SK-N-SH treated with all-trans-retinoic acid at 6 μM for 48 hours (cell line): Measurements from ENCODE around the gene PLXND1.

Source experiments
- ATAC-seq: fragments of 200-7000 bp; cut with Tn5 transposase; 3 replicates; pipeline ENCODE4 v1.9.1; 2020; ENCODE audit warnings: mild to moderate bottlenecking, moderate library complexity
- ARNTL ChIP-seq: fragments of 450-650 bp; formaldehyde crosslinking; IDR thresholded peaks from 2 replicates; pipeline ENCODE4 v1.5.0; 2020; ENCODE audit warnings: low read depth, mild to moderate bottlenecking, moderate library complexity, borderline replicate concordance
- BACH2 ChIP-seq: fragments of 250-450 bp; sonication (Bioruptor Pico); IDR thresholded peaks from 2 replicates; pipeline ENCODE4 v1.9.0; 2021; ENCODE audit warnings: mild to moderate bottlenecking, borderline replicate concordance
- CSDC2 ChIP-seq: fragments of 250-450 bp; sonication (Bioruptor Pico); IDR thresholded peaks from 2 replicates; pipeline ENCODE4 v1.5.0; 2020; ENCODE audit warnings: mild to moderate bottlenecking, moderate library complexity
- ESRRG ChIP-seq: fragments of 250-450 bp; sonication (Bioruptor Pico); IDR thresholded peaks from 2 replicates; pipeline ENCODE4 v1.6.1; 2021; ENCODE audit warnings: mild to moderate bottlenecking
- GLIS3 ChIP-seq: fragments of 250-450 bp; sonication (Bioruptor Pico); IDR thresholded peaks from 2 replicates; pipeline ENCODE4 v1.5.0; 2020; ENCODE audit warnings: mild to moderate bottlenecking, moderate library complexity
- ISL1 ChIP-seq: fragments of 250-450 bp; sonication (Bioruptor Pico); IDR thresholded peaks from 2 replicates; pipeline ENCODE4 v2.1.2; 2022; ENCODE audit warnings: mild to moderate bottlenecking, moderate library complexity
- OSR1 ChIP-seq: fragments of 250-450 bp; sonication (Bioruptor Pico); IDR thresholded peaks from 2 replicates; pipeline ENCODE4 v1.8.0; 2022; ENCODE audit warnings: moderate library complexity, mild to moderate bottlenecking, inconsistent platforms
- PPARA ChIP-seq: fragments of 250-450 bp; sonication (Bioruptor Pico); IDR thresholded peaks from 2 replicates; pipeline ENCODE4 v1.5.0; 2020; ENCODE audit warnings: mild to moderate bottlenecking, borderline replicate concordance
- RARB ChIP-seq: fragments of 250-450 bp; sonication (Bioruptor Pico); IDR thresholded peaks from 2 replicates; pipeline ENCODE4 v1.8.0; 2021; ENCODE audit warnings: mild to moderate bottlenecking, moderate library complexity
- SNAI2 ChIP-seq: fragments of 250-450 bp; sonication (Bioruptor Pico); IDR thresholded peaks from 2 replicates; pipeline ENCODE4 v1.5.0; 2020; ENCODE audit warnings: mild to moderate bottlenecking, moderate library complexity
- TCF4 ChIP-seq: fragments of 250-450 bp; sonication (Bioruptor Pico); IDR thresholded peaks from 2 replicates; pipeline ENCODE4 v1.8.0; 2021; ENCODE audit warnings: mild to moderate bottlenecking, moderate library complexity, borderline replicate concordance
- TOX ChIP-seq: fragments of 250-450 bp; sonication (Bioruptor Pico); IDR thresholded peaks from 2 replicates; pipeline ENCODE4 v1.8.0; 2021; ENCODE audit warnings: mild to moderate bottlenecking, moderate library complexity, borderline replicate concordance
- ZC3H10 ChIP-seq: fragments of 250-450 bp; sonication (Bioruptor Pico); IDR thresholded peaks from 2 replicates; pipeline ENCODE4 v1.5.1; 2021; ENCODE audit warnings: mild to moderate bottlenecking, moderate library complexity
- ZFP3 ChIP-seq: fragments of 250-450 bp; sonication (Bioruptor Pico); IDR thresholded peaks from 2 replicates; pipeline ENCODE4 v1.5.0; 2020; ENCODE audit warnings: mild to moderate bottlenecking, moderate library complexity
- ZFP30 ChIP-seq: fragments of 450-650 bp; formaldehyde crosslinking; IDR thresholded peaks from 2 replicates; pipeline ENCODE4 v1.5.0; 2022; ENCODE audit warnings: mild to moderate bottlenecking, moderate library complexity
- ZNF565 ChIP-seq: fragments of 450-650 bp; formaldehyde crosslinking; conservative IDR thresholded peaks from 2 replicates; pipeline ENCODE4 v1.5.0; 2020; ENCODE audit warnings: low read depth, mild to moderate bottlenecking, moderate library complexity
- ZNF70 ChIP-seq: fragments of 450-650 bp; formaldehyde crosslinking; IDR thresholded peaks from 2 replicates; pipeline ENCODE4 v1.5.0; 2020; ENCODE audit warnings: mild to moderate bottlenecking, moderate library complexity
- ZNF8 ChIP-seq: fragments of 450-650 bp; formaldehyde crosslinking; IDR thresholded peaks from 2 replicates; pipeline ENCODE4 v1.5.0; 2020; ENCODE audit warnings: mild to moderate bottlenecking, moderate library complexity
- TF ChIP-seq, protein P1 (sequence below): fragments of 250-450 bp; sonication (Bioruptor Pico); IDR thresholded peaks from 2 replicates; pipeline ENCODE4 v1.5.1; 2020; ENCODE audit warnings: low read depth, mild to moderate bottlenecking, moderate library complexity
- TF ChIP-seq, protein P2 (sequence below): fragments of 250-450 bp; sonication (Bioruptor Pico); IDR thresholded peaks from 2 replicates; pipeline ENCODE4 v1.8.0; 2021; ENCODE audit warnings: low read depth, mild to moderate bottlenecking, moderate library complexity, borderline replicate concordance
- TF ChIP-seq, protein P3 (sequence below): fragments of 250-450 bp; sonication (Bioruptor Pico); IDR thresholded peaks from 2 replicates; pipeline ENCODE4 v1.8.0; 2020; ENCODE audit warnings: mild to moderate bottlenecking, moderate library complexity, borderline replicate concordance
- TF ChIP-seq, protein P4 (sequence below): fragments of 250-450 bp; sonication (Bioruptor Pico); IDR thresholded peaks from 2 replicates; pipeline ENCODE4 v1.5.1; 2021; ENCODE audit warnings: mild to moderate bottlenecking, moderate library complexity
- TF ChIP-seq, protein P5 (sequence below): fragments of 250-450 bp; sonication (Bioruptor Pico); IDR thresholded peaks from 2 replicates; pipeline ENCODE4 v1.5.0; 2020; ENCODE audit warnings: mild to moderate bottlenecking, moderate library complexity

Gene PLXND1

DNA sequence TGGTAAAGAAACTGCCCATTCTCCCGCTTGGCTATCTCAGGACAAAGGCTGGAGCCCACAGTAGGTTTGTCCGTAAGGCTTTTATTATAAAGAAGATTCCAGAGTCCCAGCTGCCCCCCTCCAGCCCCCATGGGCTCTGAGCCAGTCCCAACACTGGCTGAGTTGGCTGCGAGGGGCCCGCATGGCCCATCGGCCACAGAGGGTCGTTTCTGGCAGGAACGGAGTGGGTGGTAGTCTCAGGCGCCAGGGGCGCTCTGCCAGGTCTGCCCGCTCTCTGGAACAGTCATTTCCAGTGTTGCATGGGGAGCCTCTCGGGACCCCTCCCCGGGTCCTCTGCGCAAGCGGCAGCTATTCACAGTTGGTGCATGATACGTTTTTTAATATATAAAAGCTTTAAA, 51.3 kb downstream of the PLXND1 start:
- TF ChIP-seq GLIS3 (CRISPR knock-in tag), result no peak
- no peak for TF ChIP-seq ZC3H10 (CRISPR knock-in tag)
- no peak for TF ChIP-seq ZNF70 (CRISPR knock-in tag)
- TF ChIP-seq ZFP3, result no peak
- no peak for TF ChIP-seq TOX (CRISPR knock-in tag)
- TF ChIP-seq SNAI2 (CRISPR knock-in tag), result no peak
- no peak for TF ChIP-seq PPARA (CRISPR knock-in tag)
- TF ChIP-seq CSDC2 (CRISPR knock-in tag), result no peak
- no peak for TF ChIP-seq TCF4 (CRISPR knock-in tag)
- TF ChIP-seq ESRRG, result no peak
- no peak for TF ChIP-seq ZNF8 (CRISPR knock-in tag)
- TF ChIP-seq ZNF565, result no peak
- TF ChIP-seq OSR1 (CRISPR knock-in tag), result no peak
- TF ChIP-seq ISL1 (CRISPR knock-in tag), result no peak
- no peak for TF ChIP-seq BACH2 (CRISPR knock-in tag)
- TF ChIP-seq ZFP30, result no peak
- TF ChIP-seq, protein P1, sequence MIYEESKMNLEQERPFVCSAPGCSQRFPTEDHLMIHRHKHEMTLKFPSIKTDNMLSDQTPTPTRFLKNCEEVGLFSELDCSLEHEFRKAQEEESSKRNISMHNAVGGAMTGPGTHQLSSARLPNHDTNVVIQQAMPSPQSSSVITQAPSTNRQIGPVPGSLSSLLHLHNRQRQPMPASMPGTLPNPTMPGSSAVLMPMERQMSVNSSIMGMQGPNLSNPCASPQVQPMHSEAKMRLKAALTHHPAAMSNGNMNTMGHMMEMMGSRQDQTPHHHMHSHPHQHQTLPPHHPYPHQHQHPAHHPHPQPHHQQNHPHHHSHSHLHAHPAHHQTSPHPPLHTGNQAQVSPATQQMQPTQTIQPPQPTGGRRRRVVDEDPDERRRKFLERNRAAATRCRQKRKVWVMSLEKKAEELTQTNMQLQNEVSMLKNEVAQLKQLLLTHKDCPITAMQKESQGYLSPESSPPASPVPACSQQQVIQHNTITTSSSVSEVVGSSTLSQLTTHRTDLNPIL (CRISPR knock-in tag), result no peak
- TF ChIP-seq, protein P2, sequence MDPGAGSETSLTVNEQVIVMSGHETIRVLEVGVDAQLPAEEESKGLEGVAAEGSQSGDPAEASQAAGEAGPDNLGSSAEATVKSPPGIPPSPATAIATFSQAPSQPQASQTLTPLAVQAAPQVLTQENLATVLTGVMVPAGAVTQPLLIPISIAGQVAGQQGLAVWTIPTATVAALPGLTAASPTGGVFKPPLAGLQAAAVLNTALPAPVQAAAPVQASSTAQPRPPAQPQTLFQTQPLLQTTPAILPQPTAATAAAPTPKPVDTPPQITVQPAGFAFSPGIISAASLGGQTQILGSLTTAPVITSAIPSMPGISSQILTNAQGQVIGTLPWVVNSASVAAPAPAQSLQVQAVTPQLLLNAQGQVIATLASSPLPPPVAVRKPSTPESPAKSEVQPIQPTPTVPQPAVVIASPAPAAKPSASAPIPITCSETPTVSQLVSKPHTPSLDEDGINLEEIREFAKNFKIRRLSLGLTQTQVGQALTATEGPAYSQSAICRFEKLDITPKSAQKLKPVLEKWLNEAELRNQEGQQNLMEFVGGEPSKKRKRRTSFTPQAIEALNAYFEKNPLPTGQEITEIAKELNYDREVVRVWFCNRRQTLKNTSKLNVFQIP (CRISPR knock-in tag), result no peak
- no peak for ATAC-seq

DNA sequence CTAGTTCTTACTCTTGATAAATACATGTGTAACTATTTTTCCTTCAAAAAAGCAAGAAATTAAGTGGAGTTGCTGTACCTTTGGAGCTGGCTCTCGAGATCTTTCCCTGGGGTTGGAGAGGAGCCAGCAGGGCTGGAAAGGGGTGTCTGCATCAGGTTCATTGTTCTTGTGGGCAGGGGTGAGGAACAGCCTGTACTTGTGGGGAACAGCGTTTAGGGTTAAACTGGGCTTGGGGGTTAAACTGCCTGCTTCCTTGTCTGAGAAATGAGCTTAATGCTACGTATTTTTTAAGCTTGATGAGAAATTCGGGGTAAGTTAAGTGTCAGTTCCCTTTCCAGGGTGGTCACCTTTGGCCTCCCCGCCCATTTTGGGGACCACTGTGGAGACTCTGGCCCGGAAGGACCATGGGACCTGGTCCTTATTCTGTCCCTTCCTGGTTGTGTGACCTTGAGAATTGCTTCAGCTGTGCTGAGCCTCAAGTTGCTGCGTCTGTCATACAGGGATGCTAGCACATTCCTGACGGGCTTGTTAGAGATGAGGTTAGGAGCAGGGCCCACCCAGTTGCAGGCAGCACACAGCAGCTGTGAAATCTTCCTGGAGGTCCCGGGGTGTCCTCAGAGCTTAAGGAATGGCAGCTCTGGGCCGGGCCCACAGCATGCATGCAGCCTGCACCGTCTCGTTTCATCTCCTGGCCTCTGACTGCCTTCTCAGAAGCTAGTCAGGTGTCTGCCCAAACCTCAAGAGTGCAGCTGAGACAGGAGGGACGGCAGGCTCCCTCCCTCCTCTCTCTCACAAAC, 51.9 kb downstream of the PLXND1 start:
- TF ChIP-seq ZFP30 (no peak), ISL1 (CRISPR knock-in tag) (no peak), RARB (CRISPR knock-in tag) (no peak), CSDC2 (CRISPR knock-in tag) (no peak), PPARA (CRISPR knock-in tag) (no peak), OSR1 (CRISPR knock-in tag) (no peak), TOX (CRISPR knock-in tag) (no peak), ZNF70 (CRISPR knock-in tag) (no peak), ARNTL (CRISPR knock-in tag) (no peak)
- TF ChIP-seq, protein P1 (CRISPR knock-in tag), result no peak
- TF ChIP-seq, protein P2 (CRISPR knock-in tag), result no peak
- TF ChIP-seq, protein P3, sequence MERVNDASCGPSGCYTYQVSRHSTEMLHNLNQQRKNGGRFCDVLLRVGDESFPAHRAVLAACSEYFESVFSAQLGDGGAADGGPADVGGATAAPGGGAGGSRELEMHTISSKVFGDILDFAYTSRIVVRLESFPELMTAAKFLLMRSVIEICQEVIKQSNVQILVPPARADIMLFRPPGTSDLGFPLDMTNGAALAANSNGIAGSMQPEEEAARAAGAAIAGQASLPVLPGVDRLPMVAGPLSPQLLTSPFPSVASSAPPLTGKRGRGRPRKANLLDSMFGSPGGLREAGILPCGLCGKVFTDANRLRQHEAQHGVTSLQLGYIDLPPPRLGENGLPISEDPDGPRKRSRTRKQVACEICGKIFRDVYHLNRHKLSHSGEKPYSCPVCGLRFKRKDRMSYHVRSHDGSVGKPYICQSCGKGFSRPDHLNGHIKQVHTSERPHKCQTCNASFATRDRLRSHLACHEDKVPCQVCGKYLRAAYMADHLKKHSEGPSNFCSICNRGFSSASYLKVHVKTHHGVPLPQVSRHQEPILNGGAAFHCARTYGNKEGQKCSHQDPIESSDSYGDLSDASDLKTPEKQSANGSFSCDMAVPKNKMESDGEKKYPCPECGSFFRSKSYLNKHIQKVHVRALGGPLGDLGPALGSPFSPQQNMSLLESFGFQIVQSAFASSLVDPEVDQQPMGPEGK (CRISPR knock-in tag), result no peak
- no peak for ATAC-seq

DNA sequence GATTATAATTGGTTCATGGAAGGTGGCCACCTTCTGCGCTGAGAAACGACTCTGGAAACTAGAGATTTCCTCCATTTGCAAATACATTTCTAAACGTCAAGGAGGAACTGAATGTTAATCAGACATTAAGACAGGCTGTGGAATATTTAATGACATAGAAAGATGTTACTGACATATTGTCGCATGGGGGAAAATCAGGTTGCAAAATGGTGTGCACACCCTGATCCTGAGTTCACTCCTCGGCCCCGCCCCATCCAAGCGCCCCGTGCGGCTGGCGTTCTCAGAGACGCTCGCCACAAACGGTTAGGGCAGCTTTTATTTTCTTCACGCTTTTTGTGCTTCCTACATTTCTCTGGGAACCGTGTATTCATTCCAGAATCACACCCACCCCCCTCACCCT, 52.8 kb downstream of the PLXND1 start:
- ATAC-seq, result no peak
- TF ChIP-seq, protein P4, sequence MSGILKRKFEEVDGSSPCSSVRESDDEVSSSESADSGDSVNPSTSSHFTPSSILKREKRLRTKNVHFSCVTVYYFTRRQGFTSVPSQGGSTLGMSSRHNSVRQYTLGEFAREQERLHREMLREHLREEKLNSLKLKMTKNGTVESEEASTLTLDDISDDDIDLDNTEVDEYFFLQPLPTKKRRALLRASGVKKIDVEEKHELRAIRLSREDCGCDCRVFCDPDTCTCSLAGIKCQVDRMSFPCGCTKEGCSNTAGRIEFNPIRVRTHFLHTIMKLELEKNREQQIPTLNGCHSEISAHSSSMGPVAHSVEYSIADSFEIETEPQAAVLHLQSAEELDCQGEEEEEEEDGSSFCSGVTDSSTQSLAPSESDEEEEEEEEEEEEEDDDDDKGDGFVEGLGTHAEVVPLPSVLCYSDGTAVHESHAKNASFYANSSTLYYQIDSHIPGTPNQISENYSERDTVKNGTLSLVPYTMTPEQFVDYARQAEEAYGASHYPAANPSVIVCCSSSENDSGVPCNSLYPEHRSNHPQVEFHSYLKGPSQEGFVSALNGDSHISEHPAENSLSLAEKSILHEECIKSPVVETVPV (CRISPR knock-in tag), result no peak
- TF ChIP-seq, protein P5, sequence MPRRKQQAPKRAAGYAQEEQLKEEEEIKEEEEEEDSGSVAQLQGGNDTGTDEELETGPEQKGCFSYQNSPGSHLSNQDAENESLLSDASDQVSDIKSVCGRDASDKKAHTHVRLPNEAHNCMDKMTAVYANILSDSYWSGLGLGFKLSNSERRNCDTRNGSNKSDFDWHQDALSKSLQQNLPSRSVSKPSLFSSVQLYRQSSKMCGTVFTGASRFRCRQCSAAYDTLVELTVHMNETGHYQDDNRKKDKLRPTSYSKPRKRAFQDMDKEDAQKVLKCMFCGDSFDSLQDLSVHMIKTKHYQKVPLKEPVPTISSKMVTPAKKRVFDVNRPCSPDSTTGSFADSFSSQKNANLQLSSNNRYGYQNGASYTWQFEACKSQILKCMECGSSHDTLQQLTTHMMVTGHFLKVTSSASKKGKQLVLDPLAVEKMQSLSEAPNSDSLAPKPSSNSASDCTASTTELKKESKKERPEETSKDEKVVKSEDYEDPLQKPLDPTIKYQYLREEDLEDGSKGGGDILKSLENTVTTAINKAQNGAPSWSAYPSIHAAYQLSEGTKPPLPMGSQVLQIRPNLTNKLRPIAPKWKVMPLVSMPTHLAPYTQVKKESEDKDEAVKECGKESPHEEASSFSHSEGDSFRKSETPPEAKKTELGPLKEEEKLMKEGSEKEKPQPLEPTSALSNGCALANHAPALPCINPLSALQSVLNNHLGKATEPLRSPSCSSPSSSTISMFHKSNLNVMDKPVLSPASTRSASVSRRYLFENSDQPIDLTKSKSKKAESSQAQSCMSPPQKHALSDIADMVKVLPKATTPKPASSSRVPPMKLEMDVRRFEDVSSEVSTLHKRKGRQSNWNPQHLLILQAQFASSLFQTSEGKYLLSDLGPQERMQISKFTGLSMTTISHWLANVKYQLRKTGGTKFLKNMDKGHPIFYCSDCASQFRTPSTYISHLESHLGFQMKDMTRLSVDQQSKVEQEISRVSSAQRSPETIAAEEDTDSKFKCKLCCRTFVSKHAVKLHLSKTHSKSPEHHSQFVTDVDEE (CRISPR knock-in tag), result no peak
- no peak for TF ChIP-seq PPARA (CRISPR knock-in tag)
- TF ChIP-seq, protein P2 (CRISPR knock-in tag), result no peak
- no peak for TF ChIP-seq TCF4 (CRISPR knock-in tag)
- no peak for TF ChIP-seq SNAI2 (CRISPR knock-in tag)
- TF ChIP-seq BACH2 (CRISPR knock-in tag), result no peak
